ENCODE results near the gene TAX1BP3. TPM values are rescaled to one million over a fixed set of nuclear protein-coding genes. Genes with fewer than 3 reads are reported as not detected.

TAX1BP3 gene
- total RNA-seq, 1 experiment from 2014 or later, result 50.0 TPM

DNA sequence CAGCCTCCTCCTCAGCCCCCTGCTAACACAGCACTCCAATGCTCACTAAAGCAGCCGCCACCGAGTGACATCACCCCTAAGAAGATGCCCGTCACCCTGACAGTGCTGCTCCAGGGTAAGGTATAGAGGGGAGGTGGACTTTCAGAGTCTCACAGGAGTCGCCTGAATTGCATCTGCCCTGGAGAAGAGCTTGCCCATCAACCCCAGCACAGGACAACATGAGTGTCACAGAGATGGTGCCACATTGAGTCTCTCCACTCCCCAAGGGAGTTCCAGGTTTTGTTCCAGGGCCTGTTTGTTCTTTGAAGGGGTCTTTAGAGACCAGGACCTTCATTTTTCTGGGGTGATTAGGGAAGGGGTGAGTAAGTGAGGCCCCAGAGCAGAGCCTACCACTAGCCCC is 29.8 kb upstream of the TAX1BP3 start:
- peaks cover 0 to 11% of the 10 kb centered on the region in 2 experiments; a peak in 2 of 4 replicates for H3K4me1 ChIP-seq (ENCODE audit: control insufficient read depth in 1 of 2, insufficient read depth in 2 of 2, low read length in 2 of 2)
- no TSS peak for BruUV-seq (replicated peaks)
- no peaks in the 10 kb centered on the region for H3K27me3 ChIP-seq (ENCODE audit: insufficient read depth, low read length)
- no peaks in the 10 kb centered on the region for H3K9me2 ChIP-seq (ENCODE audit: insufficient read depth)
- H3K27ac ChIP-seq (ENCODE audit: low read depth, low read length), result no peak overlapping the region
- CTCF ChIA-PET, result no interaction called here
- no peaks in the 10 kb centered on the region for H3K36me3 ChIP-seq (ENCODE audit: control insufficient read depth in 1 of 2, insufficient read depth in 2 of 2, low read length in 2 of 2)
- no peaks in the 10 kb centered on the region for H3K79me2 ChIP-seq (ENCODE audit: insufficient read depth, low read length)
- no peak overlapping the region for H2AFZ ChIP-seq (ENCODE audit: low read depth, low read length, poor library complexity, severe bottlenecking)
- intact Hi-C loops (cut with micrococcal nuclease), result no loop called here
- H4K20me1 ChIP-seq (ENCODE audit: insufficient read depth), result no peaks in the 10 kb centered on the region
- no peak for ATAC-seq
- peaks cover 9 to 10% of the 10 kb centered on the region in 2 experiments; a peak in 2 of 4 replicates for H3K9me3 ChIP-seq (ENCODE audit: control insufficient read depth in 1 of 2, insufficient read depth in 1 of 2, low read depth in 1 of 2, low read length in 2 of 2)
- no peak overlapping the region for H3K9ac ChIP-seq (ENCODE audit: low read length)
- no peak for DNase-seq (ENCODE audit: low read depth, low spot score)
- RAD21 ChIA-PET (ENCODE audit: low non-redundant PET in 1 of 2, low total read pairs in 2 of 2, uncharacterized antibody in 2 of 2, unreplicated experiment in 2 of 2), result no interaction called here
- POLR2A ChIA-PET, result no interaction called here
- H3K4me2 ChIP-seq (ENCODE audit: low read length), result no peak overlapping the region
- no peak overlapping the region for H3K4me3 ChIP-seq (replicated peaks in 1 of 2; ENCODE audit: low read depth in 1 of 2, low read length in 2 of 2)
- TF ChIP-seq FOSL1 (IDR thresholded peaks at IDR 0.05; ENCODE audit: low read depth), result no peak
- TF ChIP-seq REST (IDR thresholded peaks at IDR 0.05; ENCODE audit: low read depth), result no peak
- no peak for TF ChIP-seq POLR2A (IDR thresholded peaks at IDR 0.05; ENCODE audit: borderline replicate concordance, extremely low read depth, insufficient read depth, insufficient read length)
- TF ChIP-seq POLR2AphosphoS5 (IDR thresholded peaks at IDR 0.05; ENCODE audit: low read depth, low read length), result no peak
- no peak for TF ChIP-seq SRF (IDR thresholded peaks at IDR 0.05; ENCODE audit: low read depth)
- no peak for TF ChIP-seq ELF1 (IDR thresholded peaks at IDR 0.05; ENCODE audit: borderline replicate concordance, low read depth)
- TF ChIP-seq EZH2phosphoT487 (IDR thresholded peaks at IDR 0.05; ENCODE audit: borderline replicate concordance), result no peak
- TF ChIP-seq, protein P1, sequence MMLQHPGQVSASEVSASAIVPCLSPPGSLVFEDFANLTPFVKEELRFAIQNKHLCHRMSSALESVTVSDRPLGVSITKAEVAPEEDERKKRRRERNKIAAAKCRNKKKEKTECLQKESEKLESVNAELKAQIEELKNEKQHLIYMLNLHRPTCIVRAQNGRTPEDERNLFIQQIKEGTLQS (IDR thresholded peaks at IDR 0.05), result no peak
- TF ChIP-seq EGR1 (IDR thresholded peaks at IDR 0.05; ENCODE audit: low read depth), result no peak
- TF ChIP-seq CEBPB (IDR thresholded peaks at IDR 0.05; ENCODE audit: low read depth), result no peak
- no peak for TF ChIP-seq ZNF274 (IDR thresholded peaks at IDR 0.05; ENCODE audit: low read depth, low read length)
- TF ChIP-seq, protein P2, sequence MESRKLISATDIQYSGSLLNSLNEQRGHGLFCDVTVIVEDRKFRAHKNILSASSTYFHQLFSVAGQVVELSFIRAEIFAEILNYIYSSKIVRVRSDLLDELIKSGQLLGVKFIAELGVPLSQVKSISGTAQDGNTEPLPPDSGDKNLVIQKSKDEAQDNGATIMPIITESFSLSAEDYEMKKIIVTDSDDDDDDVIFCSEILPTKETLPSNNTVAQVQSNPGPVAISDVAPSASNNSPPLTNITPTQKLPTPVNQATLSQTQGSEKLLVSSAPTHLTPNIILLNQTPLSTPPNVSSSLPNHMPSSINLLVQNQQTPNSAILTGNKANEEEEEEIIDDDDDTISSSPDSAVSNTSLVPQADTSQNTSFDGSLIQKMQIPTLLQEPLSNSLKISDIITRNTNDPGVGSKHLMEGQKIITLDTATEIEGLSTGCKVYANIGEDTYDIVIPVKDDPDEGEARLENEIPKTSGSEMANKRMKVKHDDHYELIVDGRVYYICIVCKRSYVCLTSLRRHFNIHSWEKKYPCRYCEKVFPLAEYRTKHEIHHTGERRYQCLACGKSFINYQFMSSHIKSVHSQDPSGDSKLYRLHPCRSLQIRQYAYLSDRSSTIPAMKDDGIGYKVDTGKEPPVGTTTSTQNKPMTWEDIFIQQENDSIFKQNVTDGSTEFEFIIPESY (IDR thresholded peaks at IDR 0.05; ENCODE audit: extremely low read depth, insufficient replicate concordance, low read length), result no peak
- TF ChIP-seq, protein P3, sequence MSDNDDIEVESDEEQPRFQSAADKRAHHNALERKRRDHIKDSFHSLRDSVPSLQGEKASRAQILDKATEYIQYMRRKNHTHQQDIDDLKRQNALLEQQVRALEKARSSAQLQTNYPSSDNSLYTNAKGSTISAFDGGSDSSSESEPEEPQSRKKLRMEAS (IDR thresholded peaks at IDR 0.05), result no peak
- no peak for TF ChIP-seq TCF7L2 (IDR thresholded peaks at IDR 0.05; ENCODE audit: borderline replicate concordance, extremely low read depth, insufficient read depth, insufficient read length)
